WTC11 (cell line): ENCODE results near the gene CDK3.

Experiments used
- CTCF ChIP-seq: fragments of 200-600 bp; IDR thresholded peaks from 2 replicates; pipeline ENCODE4 v1.8.0; 2022; ENCODE audit warnings: antibody characterized with exemption
- E2F1 ChIP-seq: sonication (generic); formaldehyde crosslinking; IDR thresholded peaks from 2 replicates; pipeline ENCODE4 v1.8.0; 2022; ENCODE audit warnings: mild to moderate bottlenecking, missing genetic modification reagents
- FOXJ3 ChIP-seq: sonication (generic); formaldehyde crosslinking; IDR thresholded peaks from 2 replicates; pipeline ENCODE4 v1.9.0; 2021; ENCODE audit warnings: missing genetic modification reagents, mild to moderate bottlenecking, borderline replicate concordance
- FOXK1 ChIP-seq: sonication (generic); formaldehyde crosslinking; IDR thresholded peaks from 2 replicates; pipeline ENCODE4 v1.8.0; 2022; ENCODE audit warnings: mild to moderate bottlenecking, moderate library complexity, missing genetic modification reagents
- JUN ChIP-seq: sonication (generic); formaldehyde crosslinking; IDR thresholded peaks from 2 replicates; pipeline ENCODE4 v1.8.0; 2023; ENCODE audit warnings: mild to moderate bottlenecking, missing genetic modification reagents
- NR3C1 ChIP-seq: sonication (generic); formaldehyde crosslinking; conservative IDR thresholded peaks from 2 replicates; pipeline ENCODE4 v1.8.1; 2023; ENCODE audit warnings: low read depth, mild to moderate bottlenecking, missing genetic modification reagents
- PREB ChIP-seq: sonication (generic); formaldehyde crosslinking; IDR thresholded peaks from 2 replicates; pipeline ENCODE4 v1.8.1; 2022; ENCODE audit warnings: mild to moderate bottlenecking, missing genetic modification reagents, moderate library complexity, borderline replicate concordance
- SMAD4 ChIP-seq: sonication (generic); formaldehyde crosslinking; IDR thresholded peaks from 2 replicates; pipeline ENCODE4 v1.8.0; 2022; ENCODE audit warnings: mild to moderate bottlenecking, missing genetic modification reagents
- ZBTB43 ChIP-seq: sonication (generic); formaldehyde crosslinking; IDR thresholded peaks from 2 replicates; pipeline ENCODE4 v1.8.1; 2023; ENCODE audit warnings: mild to moderate bottlenecking, missing genetic modification reagents
- ZNF232 ChIP-seq: sonication (generic); formaldehyde crosslinking; IDR thresholded peaks from 2 replicates; pipeline ENCODE4 v1.8.0; 2022; ENCODE audit warnings: mild to moderate bottlenecking, missing genetic modification reagents
- ZNF512 ChIP-seq: sonication (generic); formaldehyde crosslinking; IDR thresholded peaks from 2 replicates; pipeline ENCODE4 v1.8.1; 2022; ENCODE audit warnings: missing genetic modification reagents, borderline replicate concordance

- TF ChIP-seq FOXJ3 (no peak), ZNF232 (no peak), E2F1 (CRISPR knock-in tag) (no peak), CTCF (no peak), ZBTB43 (CRISPR knock-in tag) (no peak), JUN (CRISPR knock-in tag) (no peak), ZNF512 (CRISPR knock-in tag) (no peak), SMAD4 (no peak), FOXK1 (CRISPR knock-in tag) (no peak), PREB (CRISPR knock-in tag) (no peak), NR3C1 (CRISPR knock-in tag) (no peak)
Observed at GRCh38 chr17:76019833-76020467, 19.3 kb downstream of the CDK3 start.
